Thyroid gland (tissue), 4 donors: ENCODE results near the gene MACROH2A1.

Source experiments
- CTCF ChIP-seq, 6 experiments: fragments of 200-600 bp in 3 of 6; fragments of 450-650 bp in 3 of 6; sonication (generic) in 3 of 6; IDR thresholded peaks; one replicate each; pipeline ENCODE4 v1.5.1; 2016 to 2019; ENCODE audit warnings: antibody characterized with exemption in 6 of 6, mild to moderate bottlenecking in 2 of 6, inconsistent platforms in 1 of 6, moderate library complexity in 1 of 6
- POLR2A ChIP-seq, 2 donors: fragments of 450-650 bp; IDR thresholded peaks; one replicate each; pipeline ENCODE4 v1.6.1; 2017; ENCODE audit warnings: antibody characterized with exemption in 2 of 2, mild to moderate bottlenecking in 2 of 2, moderate library complexity in 1 of 2

DNA sequence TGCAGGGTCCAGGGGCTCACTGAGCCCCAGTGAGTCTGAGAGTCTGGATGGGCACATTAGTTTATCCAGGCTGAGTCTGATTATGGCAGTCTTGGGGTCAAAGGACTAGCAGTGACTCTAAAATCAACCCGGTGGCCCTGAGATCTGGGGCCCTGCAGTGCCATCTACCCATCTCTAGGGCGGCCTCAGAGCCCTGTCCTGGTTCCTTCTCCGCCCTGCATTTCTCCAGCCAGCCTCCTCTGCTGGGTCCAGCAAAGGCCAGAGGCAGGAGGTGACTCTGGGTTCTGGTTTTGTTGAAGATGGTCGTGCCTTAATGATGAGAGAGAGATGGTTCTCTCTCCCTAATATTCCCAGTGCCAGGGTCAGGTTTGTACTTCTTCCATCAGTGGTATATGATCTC lies 33.1 kb upstream of the MACROH2A1 start:
- TF ChIP-seq POLR2A (IDR thresholded peaks at IDR 0.05), result no peak
- TF ChIP-seq CTCF (IDR thresholded peaks at IDR 0.05), result no peak
